GM12864 (cell line): ENCODE results near the gene IQSEC1.

Experiments
- DNase-seq: peaks from one replicate; pipeline ENCODE4 v3.0.0-alpha.2; 2011; ENCODE audit warnings: low read depth
- H3K4me3 ChIP-seq: 2 replicates; pipeline ENCODE4 v1.5.1; 2011; ENCODE audit warnings: mild to moderate bottlenecking, low read depth, low read length, control low read depth
- TF ChIP-seq, protein P1 (sequence below): IDR thresholded peaks from 2 replicates; pipeline ENCODE4 v1.5.1; 2011; ENCODE audit warnings: low read depth, mild to moderate bottlenecking, moderate library complexity, low read length, control low read depth, inconsistent platforms; ENCODE audit errors: missing control alignments

Gene IQSEC1

DNA sequence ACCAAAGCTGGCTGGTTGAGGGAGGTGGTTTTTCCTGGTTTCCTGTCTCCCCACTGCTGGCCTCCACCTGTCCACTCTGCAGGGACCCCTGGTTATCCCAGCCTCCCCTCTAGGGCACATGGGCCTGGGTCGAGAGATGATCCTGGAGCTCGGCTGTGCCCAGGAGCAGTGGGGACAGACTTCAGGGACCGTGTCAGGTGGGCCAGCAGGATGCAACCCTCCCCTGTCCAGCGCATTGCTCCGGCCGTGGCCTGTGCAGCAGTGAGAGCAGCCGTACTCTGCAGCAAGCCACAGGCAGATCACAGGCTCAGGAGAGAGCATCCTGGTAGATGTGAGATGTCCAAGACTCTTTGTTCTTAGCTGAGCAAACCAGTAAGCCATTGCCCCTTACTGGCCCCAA lies 139.3 kb downstream of the IQSEC1 start:
- no peak overlapping the region for H3K4me3 ChIP-seq
- no peak for DNase-seq
- TF ChIP-seq, protein P1, sequence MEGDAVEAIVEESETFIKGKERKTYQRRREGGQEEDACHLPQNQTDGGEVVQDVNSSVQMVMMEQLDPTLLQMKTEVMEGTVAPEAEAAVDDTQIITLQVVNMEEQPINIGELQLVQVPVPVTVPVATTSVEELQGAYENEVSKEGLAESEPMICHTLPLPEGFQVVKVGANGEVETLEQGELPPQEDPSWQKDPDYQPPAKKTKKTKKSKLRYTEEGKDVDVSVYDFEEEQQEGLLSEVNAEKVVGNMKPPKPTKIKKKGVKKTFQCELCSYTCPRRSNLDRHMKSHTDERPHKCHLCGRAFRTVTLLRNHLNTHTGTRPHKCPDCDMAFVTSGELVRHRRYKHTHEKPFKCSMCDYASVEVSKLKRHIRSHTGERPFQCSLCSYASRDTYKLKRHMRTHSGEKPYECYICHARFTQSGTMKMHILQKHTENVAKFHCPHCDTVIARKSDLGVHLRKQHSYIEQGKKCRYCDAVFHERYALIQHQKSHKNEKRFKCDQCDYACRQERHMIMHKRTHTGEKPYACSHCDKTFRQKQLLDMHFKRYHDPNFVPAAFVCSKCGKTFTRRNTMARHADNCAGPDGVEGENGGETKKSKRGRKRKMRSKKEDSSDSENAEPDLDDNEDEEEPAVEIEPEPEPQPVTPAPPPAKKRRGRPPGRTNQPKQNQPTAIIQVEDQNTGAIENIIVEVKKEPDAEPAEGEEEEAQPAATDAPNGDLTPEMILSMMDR = no peak

- no peak for DNase-seq
- TF ChIP-seq, protein P1 = no peak
- no peak overlapping the region for H3K4me3 ChIP-seq
Measured at GRCh38 chr3:12932754-12933153, 140.5 kb downstream of the IQSEC1 start.

- no peak for DNase-seq
- no peak overlapping the region for H3K4me3 ChIP-seq
- TF ChIP-seq, protein P1 = no peak
Measured at GRCh38 chr3:12932347-12932746, 140.9 kb downstream of the IQSEC1 start.

- TF ChIP-seq, protein P1 = no peak
- H3K4me3 ChIP-seq = no peak overlapping the region
- DNase-seq = no peak
Measured at GRCh38 chr3:12931273-12931905, 141.8 kb downstream of the IQSEC1 start.

GRCh38 chr3:12929801-12930200 lies 143.4 kb downstream of the IQSEC1 start:
- TF ChIP-seq, protein P1 = no peak
- H3K4me3 ChIP-seq = no peak overlapping the region
- DNase-seq = no peak

GRCh38 chr3:12926660-12927059 lies 146.6 kb downstream of the IQSEC1 start:
- TF ChIP-seq, protein P1 = no peak
- no peak for DNase-seq
- no peak overlapping the region for H3K4me3 ChIP-seq

DNA sequence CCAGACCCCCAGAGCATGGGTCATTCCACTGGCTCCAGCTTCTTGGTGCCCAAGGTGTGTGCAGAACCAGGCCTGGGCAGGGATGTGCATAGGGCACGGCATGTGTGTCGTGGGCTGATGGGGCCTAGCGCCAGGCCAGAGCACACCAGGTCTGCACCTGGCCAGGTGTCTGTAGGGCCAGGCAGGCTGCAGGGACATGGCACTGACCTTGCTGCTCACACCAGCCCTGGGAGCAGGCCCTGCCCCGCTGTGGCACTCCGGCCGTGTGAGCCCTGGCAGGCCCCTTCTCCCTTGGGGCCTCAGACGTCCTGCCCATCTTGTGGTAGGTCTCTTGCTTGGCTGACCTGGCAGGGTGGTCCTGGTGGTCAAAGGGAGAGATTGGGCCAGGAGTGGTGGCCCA lies 147.6 kb downstream of the IQSEC1 start:
- no peak for DNase-seq
- TF ChIP-seq, protein P1 = no peak
- H3K4me3 ChIP-seq = no peak overlapping the region
